HEK293T (cell line): Measurements from ENCODE around the gene ZBTB20.

Experiments
- BHLHE40 ChIP-seq: fragments of 450-650 bp; IDR thresholded peaks from 2 replicates; pipeline ENCODE4 v1.6.1; 2016; ENCODE audit warnings: mild to moderate bottlenecking, moderate library complexity, borderline replicate concordance
- FOXA1 ChIP-seq: fragments of 450-650 bp; IDR thresholded peaks from 2 replicates; pipeline ENCODE4 v1.6.1; 2016; ENCODE audit warnings: mild to moderate bottlenecking
- FOXK2 ChIP-seq: fragments of 450-650 bp; IDR thresholded peaks from 2 replicates; pipeline ENCODE4 v1.6.1; 2016; ENCODE audit warnings: mild to moderate bottlenecking
- FOXM1 ChIP-seq: fragments of 450-650 bp; IDR thresholded peaks from 2 replicates; pipeline ENCODE4 v1.6.1; 2017; ENCODE audit warnings: mild to moderate bottlenecking, borderline replicate concordance
- HDGF ChIP-seq: fragments of 450-650 bp; IDR thresholded peaks from 2 replicates; pipeline ENCODE4 v1.6.1; 2017; ENCODE audit warnings: antibody characterized with exemption, borderline replicate concordance
- SUZ12 ChIP-seq: fragments of 450-650 bp; IDR thresholded peaks from 2 replicates; pipeline ENCODE4 v1.6.1; 2016; ENCODE audit warnings: mild to moderate bottlenecking
- TARDBP ChIP-seq: fragments of 450-650 bp; IDR thresholded peaks from 2 replicates; pipeline ENCODE4 v1.6.1; 2016
- ZNF384 ChIP-seq: fragments of 450-650 bp; IDR thresholded peaks from 2 replicates; pipeline ENCODE4 v1.6.1; 2016
- TF ChIP-seq, protein P1 (sequence below): fragments of 450-650 bp; IDR thresholded peaks from 2 replicates; pipeline ENCODE4 v1.6.1; 2016

- no peak for TF ChIP-seq FOXK2
- no peak for TF ChIP-seq FOXM1
- no peak for TF ChIP-seq ZNF384
- TF ChIP-seq TARDBP: no peak
- no peak for TF ChIP-seq HDGF
- no peak for TF ChIP-seq BHLHE40
- TF ChIP-seq SUZ12: no peak
- no peak for TF ChIP-seq FOXA1
- TF ChIP-seq, protein P1, sequence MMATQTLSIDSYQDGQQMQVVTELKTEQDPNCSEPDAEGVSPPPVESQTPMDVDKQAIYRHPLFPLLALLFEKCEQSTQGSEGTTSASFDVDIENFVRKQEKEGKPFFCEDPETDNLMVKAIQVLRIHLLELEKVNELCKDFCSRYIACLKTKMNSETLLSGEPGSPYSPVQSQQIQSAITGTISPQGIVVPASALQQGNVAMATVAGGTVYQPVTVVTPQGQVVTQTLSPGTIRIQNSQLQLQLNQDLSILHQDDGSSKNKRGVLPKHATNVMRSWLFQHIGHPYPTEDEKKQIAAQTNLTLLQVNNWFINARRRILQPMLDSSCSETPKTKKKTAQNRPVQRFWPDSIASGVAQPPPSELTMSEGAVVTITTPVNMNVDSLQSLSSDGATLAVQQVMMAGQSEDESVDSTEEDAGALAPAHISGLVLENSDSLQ: no peak
Measured at GRCh38 chr3:114550165-114550564, 596.9 kb downstream of the ZBTB20 start.
